ENCODE measurements around the gene CCS.

The CCS gene

DNA sequence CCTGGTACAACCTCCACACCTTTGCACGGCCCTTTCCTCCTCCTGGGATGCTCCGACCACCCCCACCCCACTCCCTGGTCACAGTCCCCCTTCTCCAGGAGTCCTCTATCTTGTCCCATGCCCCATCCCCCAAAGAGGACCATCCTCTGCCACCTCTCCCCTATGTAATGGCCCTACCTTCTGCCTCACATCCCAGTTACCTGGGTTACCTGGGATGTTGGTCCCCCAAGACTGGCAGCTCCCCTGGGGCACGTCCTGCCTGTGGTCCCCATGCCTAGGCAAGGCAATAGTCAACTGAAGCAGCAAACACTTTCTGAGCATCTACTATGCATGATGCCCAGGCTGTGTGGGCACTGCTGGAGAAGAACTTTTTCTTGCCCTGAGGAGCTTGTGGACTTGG lies 37.6 kb upstream of the CCS start:
- H3K4me3 ChIP-seq (ENCODE audit: low read depth, low read length), result no peak overlapping the region
- in situ Hi-C loops (cut with HindIII; ENCODE audit: low sequenced_read_pairs), result no loop called here
- TF ChIP-seq, protein P1, sequence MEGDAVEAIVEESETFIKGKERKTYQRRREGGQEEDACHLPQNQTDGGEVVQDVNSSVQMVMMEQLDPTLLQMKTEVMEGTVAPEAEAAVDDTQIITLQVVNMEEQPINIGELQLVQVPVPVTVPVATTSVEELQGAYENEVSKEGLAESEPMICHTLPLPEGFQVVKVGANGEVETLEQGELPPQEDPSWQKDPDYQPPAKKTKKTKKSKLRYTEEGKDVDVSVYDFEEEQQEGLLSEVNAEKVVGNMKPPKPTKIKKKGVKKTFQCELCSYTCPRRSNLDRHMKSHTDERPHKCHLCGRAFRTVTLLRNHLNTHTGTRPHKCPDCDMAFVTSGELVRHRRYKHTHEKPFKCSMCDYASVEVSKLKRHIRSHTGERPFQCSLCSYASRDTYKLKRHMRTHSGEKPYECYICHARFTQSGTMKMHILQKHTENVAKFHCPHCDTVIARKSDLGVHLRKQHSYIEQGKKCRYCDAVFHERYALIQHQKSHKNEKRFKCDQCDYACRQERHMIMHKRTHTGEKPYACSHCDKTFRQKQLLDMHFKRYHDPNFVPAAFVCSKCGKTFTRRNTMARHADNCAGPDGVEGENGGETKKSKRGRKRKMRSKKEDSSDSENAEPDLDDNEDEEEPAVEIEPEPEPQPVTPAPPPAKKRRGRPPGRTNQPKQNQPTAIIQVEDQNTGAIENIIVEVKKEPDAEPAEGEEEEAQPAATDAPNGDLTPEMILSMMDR (IDR thresholded peaks at IDR 0.05; ENCODE audit: low read depth, low read length), result no peak
- DNase-seq (ENCODE audit: low read depth, low spot score), result no peak

DNA sequence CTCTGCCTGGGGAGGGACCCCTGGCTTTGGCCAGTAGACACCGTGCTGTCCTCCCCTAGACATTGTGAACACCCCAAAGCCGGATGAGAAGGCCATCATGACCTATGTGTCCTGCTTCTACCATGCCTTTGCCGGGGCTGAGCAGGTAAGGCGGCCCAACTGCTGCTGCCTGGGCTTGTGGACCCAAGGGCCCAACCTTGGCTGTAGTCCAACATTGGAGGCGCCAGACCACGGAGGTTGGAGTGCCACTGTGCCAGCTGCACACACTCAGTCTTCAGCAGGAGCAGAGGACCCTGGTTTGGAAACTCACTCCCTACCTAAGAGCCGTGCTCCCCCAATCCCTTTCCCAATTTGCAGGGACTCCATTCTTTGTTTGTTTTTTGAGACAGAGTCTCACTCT lies 36.9 kb upstream of the CCS start:
- DNase-seq (ENCODE audit: low read depth, low spot score), result no peak
- no peak overlapping the region for H3K4me3 ChIP-seq (ENCODE audit: low read depth, low read length)
- in situ Hi-C loops (cut with HindIII; ENCODE audit: low sequenced_read_pairs), result no loop called here

DNA sequence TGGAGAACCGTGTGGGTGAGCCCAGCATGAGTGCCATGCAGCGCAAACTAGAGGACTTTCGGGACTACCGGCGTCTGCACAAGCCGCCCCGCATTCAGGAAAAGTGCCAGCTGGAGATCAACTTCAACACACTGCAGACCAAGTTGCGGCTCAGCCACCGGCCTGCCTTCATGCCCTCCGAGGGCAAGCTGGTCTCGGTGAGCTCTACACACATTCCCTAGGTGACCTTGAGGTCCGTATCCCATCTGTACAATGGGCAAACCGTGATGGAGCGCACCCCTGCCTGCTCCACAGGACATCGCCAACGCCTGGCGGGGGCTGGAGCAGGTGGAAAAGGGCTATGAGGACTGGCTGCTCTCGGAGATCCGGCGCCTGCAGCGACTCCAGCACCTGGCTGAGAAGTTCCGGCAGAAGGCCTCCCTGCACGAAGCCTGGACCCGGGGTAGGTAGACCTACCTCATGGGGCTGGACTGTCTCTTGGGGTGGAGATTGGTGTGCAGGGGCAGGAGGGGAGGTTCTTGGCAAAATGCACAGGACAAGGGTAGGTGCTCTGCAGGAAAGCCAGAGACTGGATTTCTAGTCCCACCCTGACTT lies 35.2 kb upstream of the CCS start:
- DNase-seq (ENCODE audit: low read depth, low spot score), result no peak
- TF ChIP-seq, protein P1 (IDR thresholded peaks at IDR 0.05; ENCODE audit: low read depth, low read length), result no peak
- in situ Hi-C loops (cut with HindIII; ENCODE audit: low sequenced_read_pairs), result no loop called here
- no peak overlapping the region for H3K4me3 ChIP-seq (ENCODE audit: low read depth, low read length)

More for the DNA sequence above, 36.9 kb upstream of the CCS start:
- TF ChIP-seq, protein P1 (IDR thresholded peaks at IDR 0.05; ENCODE audit: low read depth, low read length), result no peak

DNA sequence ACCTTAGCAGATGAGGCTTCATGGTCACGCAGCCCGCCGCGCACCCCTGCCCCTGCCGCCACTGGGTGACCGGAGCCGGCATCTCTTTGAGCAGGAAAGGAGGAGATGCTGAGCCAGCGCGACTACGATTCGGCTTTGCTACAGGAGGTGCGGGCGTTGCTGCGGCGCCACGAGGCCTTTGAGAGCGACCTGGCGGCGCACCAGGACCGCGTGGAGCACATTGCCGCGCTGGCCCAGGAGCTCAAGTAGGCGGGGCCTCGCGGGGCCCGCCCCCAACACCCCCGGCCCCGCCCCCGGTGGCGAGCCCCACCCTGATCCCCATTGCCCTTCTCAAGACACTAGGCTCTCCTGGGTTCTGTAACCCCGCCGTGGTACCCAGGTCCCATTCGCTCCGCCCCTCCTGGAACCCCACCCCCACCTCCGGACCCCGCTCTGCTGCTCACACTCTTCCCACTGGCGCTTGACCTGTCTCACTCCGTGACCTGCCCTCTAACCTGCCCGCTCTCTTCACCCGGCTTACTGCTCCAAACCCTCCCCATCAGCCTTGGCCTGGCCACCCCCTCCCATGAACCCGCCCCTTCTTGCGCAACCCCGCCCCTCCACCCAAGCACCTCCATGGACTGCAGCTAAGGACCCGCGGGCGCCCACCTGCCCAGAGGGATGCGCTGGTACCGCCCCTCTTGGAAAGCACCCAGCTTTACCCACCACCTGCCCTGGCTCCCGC lies 33.7 kb upstream of the CCS start:
- TF ChIP-seq, protein P1 (IDR thresholded peaks at IDR 0.05; ENCODE audit: low read depth, low read length), result no peak
- DNase-seq (ENCODE audit: low read depth, low spot score), result no peak
- no peak overlapping the region for H3K4me3 ChIP-seq (ENCODE audit: low read depth, low read length)
- in situ Hi-C loops (cut with HindIII; ENCODE audit: low sequenced_read_pairs), result no loop called here

DNA sequence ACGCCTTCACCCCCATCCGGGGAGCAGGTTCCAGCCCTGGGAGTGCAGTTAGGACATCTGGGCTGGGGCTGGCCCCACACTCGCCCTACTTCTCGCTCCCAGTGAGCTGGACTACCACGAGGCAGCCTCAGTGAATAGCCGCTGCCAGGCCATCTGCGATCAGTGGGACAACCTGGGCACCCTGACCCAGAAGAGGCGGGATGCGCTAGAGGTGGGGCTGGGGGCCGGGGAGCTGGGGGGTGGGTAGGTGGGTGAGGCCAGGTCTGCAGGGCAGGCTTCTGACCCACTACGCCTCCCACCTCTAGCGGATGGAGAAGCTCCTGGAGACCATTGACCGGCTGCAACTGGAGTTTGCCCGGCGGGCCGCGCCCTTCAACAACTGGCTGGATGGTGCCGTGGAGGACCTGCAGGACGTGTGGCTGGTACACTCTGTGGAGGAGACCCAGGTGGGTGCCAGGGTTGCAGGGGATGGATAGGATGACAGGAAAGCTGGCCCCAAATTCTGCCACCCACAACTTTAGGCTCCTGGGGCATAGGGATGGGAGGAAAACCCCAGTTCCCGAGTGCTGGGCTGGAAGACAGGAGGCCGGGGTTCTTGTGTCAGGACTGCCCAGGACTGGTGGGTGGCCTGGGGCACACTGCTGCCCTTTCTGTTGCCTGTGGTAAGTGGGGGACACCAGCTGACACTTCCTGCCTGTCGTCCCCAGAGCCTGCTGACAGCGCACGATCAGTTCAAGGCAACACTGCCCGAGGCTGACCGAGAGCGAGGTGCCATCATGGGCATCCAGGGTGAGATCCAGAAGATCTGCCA lies 32.9 kb upstream of the CCS start:
- H3K4me3 ChIP-seq (ENCODE audit: low read depth, low read length), result no peak overlapping the region
- in situ Hi-C loops (cut with HindIII; ENCODE audit: low sequenced_read_pairs), result no loop called here
- TF ChIP-seq, protein P1 (IDR thresholded peaks at IDR 0.05; ENCODE audit: low read depth, low read length), result no peak
- DNase-seq (ENCODE audit: low read depth, low spot score), result no peak

DNA sequence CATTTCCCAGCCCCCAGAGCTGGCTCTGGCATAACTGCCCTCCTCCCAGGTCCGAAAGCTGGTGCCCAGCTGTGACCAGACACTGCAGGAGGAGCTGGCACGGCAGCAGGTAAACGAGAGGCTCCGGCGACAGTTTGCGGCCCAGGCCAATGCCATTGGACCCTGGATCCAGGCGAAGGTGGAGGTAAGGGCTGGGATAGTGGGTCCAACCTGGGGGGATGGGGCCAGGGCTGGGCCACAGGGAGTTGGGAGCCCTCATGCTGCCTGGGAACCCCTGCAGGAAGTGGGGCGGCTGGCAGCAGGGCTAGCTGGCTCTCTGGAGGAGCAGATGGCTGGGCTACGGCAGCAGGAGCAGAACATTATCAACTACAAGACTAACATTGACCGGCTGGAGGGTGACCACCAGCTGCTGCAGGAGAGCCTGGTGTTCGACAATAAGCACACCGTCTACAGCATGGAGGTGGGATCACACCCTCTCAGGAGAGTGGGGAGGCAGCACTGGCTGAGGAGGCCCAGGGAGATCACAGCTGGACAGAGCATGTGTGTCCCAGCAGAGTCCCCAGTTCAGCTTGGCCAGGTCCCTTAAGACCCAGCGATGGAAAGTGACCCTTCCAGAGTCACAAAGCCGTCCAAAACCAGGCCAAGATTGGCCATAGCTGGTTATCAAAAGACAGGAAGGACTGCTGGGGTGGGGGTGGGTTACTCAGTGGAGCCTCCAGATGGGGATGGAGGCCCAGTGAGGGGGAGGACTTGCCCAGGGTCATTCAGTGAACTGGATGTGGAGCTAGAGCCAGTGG lies 31.6 kb upstream of the CCS start:
- no peak for DNase-seq (ENCODE audit: low read depth, low spot score)
- H3K4me3 ChIP-seq (ENCODE audit: low read depth, low read length), result no peak overlapping the region
- TF ChIP-seq, protein P1 (IDR thresholded peaks at IDR 0.05; ENCODE audit: low read depth, low read length), result no peak
- in situ Hi-C loops (cut with HindIII; ENCODE audit: low sequenced_read_pairs), result no loop called here

Measured in astrocyte of the spinal cord (primary cell).